SK-N-SH (cell line): ENCODE measurements around the gene FSTL5. TPM values are rescaled to one million over a fixed set of nuclear protein-coding genes. Genes with fewer than 3 reads are reported as not detected.

Experiments used
- CTCF ChIA-PET: fragments of 300-600, 350-600 bp; formaldehyde crosslinking; extraction: SDS; loops from one replicate; lab custom pipeline; 2021; lab: Yijun Ruan, JAX
- POLR2A ChIA-PET: fragments of 350-600 bp; sonication (Branson Sonifier 250); formaldehyde crosslinking; extraction: SDS; loops from one replicate; lab custom pipeline; 2020; ENCODE audit warnings: antibody characterized with exemption, inconsistent platforms; lab: Yijun Ruan, JAX
- DNase-seq: peaks from one replicate; pipeline ENCODE4 v3.0.0; 2012
- H2AFZ ChIP-seq: fragments of 200-600 bp; sonication (generic); 2 replicates; pipeline ENCODE4 v1.8.1; 2016; ENCODE audit warnings: antibody characterized with exemption, mild to moderate bottlenecking, low read depth
- H3F3A ChIP-seq: fragments of 200-600 bp; sonication (generic); replicated peaks from 2 replicates; pipeline ENCODE3; 2016; ENCODE audit warnings: antibody characterized with exemption, mild to moderate bottlenecking; ENCODE audit not compliant: insufficient read depth
- H3K27ac ChIP-seq, 2 experiments: fragments of 200-500 bp in 1 of 2; fragments of 200-600 bp in 1 of 2; sonication (Bioruptor generic) in 1 of 2; sonication (generic), shearing (Covaris generic) in 1 of 2; 2 replicates each; pipeline versions ENCODE4 v1.5.1 to v1.6.1; 2014 to 2016; ENCODE audit warnings: low read depth in 2 of 2, inconsistent platforms in 1 of 2, low read length in 1 of 2, mild to moderate bottlenecking in 1 of 2, mixed read lengths in 1 of 2
- H3K27me3 ChIP-seq: fragments of 200-600 bp; sonication (generic), shearing (Covaris generic); 2 replicates; pipeline ENCODE4 v1.6.1; 2016; ENCODE audit warnings: mixed run types; ENCODE audit not compliant: insufficient read depth
- H3K36me3 ChIP-seq, 2 experiments: fragments of 200-500 bp in 1 of 2; fragments of 200-600 bp in 1 of 2; sonication (Bioruptor generic) in 1 of 2; sonication (generic) in 1 of 2; replicated peaks in 1 of 2; 2 replicates each; pipeline versions ENCODE3 to v1.5.1; 2014 to 2016; ENCODE audit warnings: low read length in 1 of 2, mild to moderate bottlenecking in 1 of 2; ENCODE audit not compliant: insufficient read depth in 2 of 2, control insufficient read depth in 1 of 2
- H3K4me1 ChIP-seq, 2 experiments: fragments of 200-500 bp in 1 of 2; fragments of 200-600 bp in 1 of 2; sonication (Bioruptor generic) in 1 of 2; sonication (generic), shearing (Covaris generic) in 1 of 2; 2 replicates each; pipeline versions ENCODE4 v1.5.1 to v1.6.1; 2014 to 2016; ENCODE audit warnings: low read depth in 1 of 2, low read length in 1 of 2, mixed run types in 1 of 2; ENCODE audit not compliant: insufficient read depth in 2 of 2, control insufficient read depth in 1 of 2
- H3K4me2 ChIP-seq: fragments of 200-600 bp; sonication (generic), shearing (Covaris generic); 2 replicates; pipeline ENCODE4 v1.6.1; 2017; ENCODE audit warnings: mixed run types
- H3K4me3 ChIP-seq, 2 experiments: fragments of 200-500 bp in 1 of 2; fragments of 200-600 bp in 1 of 2; sonication (Bioruptor generic) in 1 of 2; sonication (generic), shearing (Covaris generic) in 1 of 2; 2 replicates each; pipeline versions ENCODE4 v1.5.1 to v1.8.1; 2014 to 2016; ENCODE audit warnings: low read depth in 2 of 2, inconsistent platforms in 1 of 2, low read length in 1 of 2, mild to moderate bottlenecking in 1 of 2, mixed read lengths in 1 of 2, moderate library complexity in 1 of 2
- H3K79me2 ChIP-seq: fragments of 200-600 bp; sonication (generic); 2 replicates; pipeline ENCODE4 v1.8.1; 2017; ENCODE audit warnings: mild to moderate bottlenecking; ENCODE audit not compliant: insufficient read depth
- H3K9ac ChIP-seq: fragments of 200-600 bp; sonication (generic); 2 replicates; pipeline ENCODE4 v1.6.1; 2017; ENCODE audit warnings: mixed run types
- H3K9me2 ChIP-seq: fragments of 200-600 bp; sonication (generic); 2 replicates; pipeline ENCODE4 v1.6.1; 2017; ENCODE audit warnings: mixed run types
- H3K9me3 ChIP-seq: fragments of 200-600 bp; sonication (generic); 2 replicates; pipeline ENCODE4 v1.6.1; 2017; ENCODE audit warnings: mixed run types, mild to moderate bottlenecking, moderate library complexity
- H4K20me1 ChIP-seq: fragments of 200-600 bp; sonication (generic); 2 replicates; pipeline ENCODE4 v1.6.1; 2017; ENCODE audit warnings: mild to moderate bottlenecking, mixed run types; ENCODE audit not compliant: insufficient read depth
- ELF1 ChIP-seq: IDR thresholded peaks from 2 replicates; pipeline ENCODE4 v1.4.0; 2012
- EZH2phosphoT487 ChIP-seq: fragments of 200-600 bp; sonication (generic); IDR thresholded peaks from 2 replicates; pipeline ENCODE4 v1.6.1; 2017; ENCODE audit warnings: low read depth, mixed run types, mild to moderate bottlenecking, antibody characterized with exemption, moderate library complexity, borderline replicate concordance
- FOSL2 ChIP-seq: IDR thresholded peaks from 2 replicates; pipeline ENCODE4 v1.4.0; 2012; ENCODE audit warnings: low read depth, mild to moderate bottlenecking, moderate library complexity, borderline replicate concordance
- GATA2 ChIP-seq: sonication (generic); formaldehyde crosslinking; IDR thresholded peaks from 2 replicates; pipeline ENCODE4 v1.5.0; 2020; ENCODE audit warnings: mild to moderate bottlenecking, missing genetic modification reagents
- IRF3 ChIP-seq: fragments of 150-350 bp; IDR thresholded peaks from 2 replicates; pipeline ENCODE4 v1.6.1; 2016; ENCODE audit warnings: mild to moderate bottlenecking, low read depth, low read length
- JUND ChIP-seq: IDR thresholded peaks from 2 replicates; pipeline ENCODE4 v1.4.0; 2012
- MEF2A ChIP-seq: IDR thresholded peaks from 2 replicates; pipeline ENCODE4 v1.4.0; 2012; ENCODE audit warnings: low read depth, borderline replicate concordance
- MXI1 ChIP-seq: IDR thresholded peaks from 2 replicates; pipeline ENCODE4 v1.6.1; 2012; ENCODE audit warnings: mild to moderate bottlenecking, low read depth, low read length, improper control_type of control experiment
- NFIC ChIP-seq: IDR thresholded peaks from 2 replicates; pipeline ENCODE4 v1.4.0; 2012; ENCODE audit warnings: borderline replicate concordance
- PBX3 ChIP-seq: IDR thresholded peaks from 2 replicates; pipeline ENCODE4; 2012
- RCOR1 ChIP-seq: fragments of 150-350 bp; IDR thresholded peaks from 2 replicates; pipeline ENCODE4 v1.6.1; 2017; ENCODE audit warnings: antibody characterized with exemption, low read length
- REST ChIP-seq: IDR thresholded peaks from 2 replicates; pipeline ENCODE4 v1.6.1; 2012; ENCODE audit warnings: mild to moderate bottlenecking, low read depth, low read length, moderate library complexity
- RXRA ChIP-seq: IDR thresholded peaks from 2 replicates; pipeline ENCODE4 v1.4.0; 2012; ENCODE audit warnings: low read depth, mild to moderate bottlenecking, borderline replicate concordance
- TAF1 ChIP-seq: IDR thresholded peaks from 2 replicates; pipeline ENCODE4 v1.6.1; 2012; ENCODE audit warnings: low read depth, mild to moderate bottlenecking, low read length, moderate library complexity, borderline replicate concordance
- TEAD4 ChIP-seq: IDR thresholded peaks from 2 replicates; pipeline ENCODE4 v1.4.0; 2012; ENCODE audit warnings: mild to moderate bottlenecking, borderline replicate concordance; ENCODE audit not compliant: insufficient read depth
- USF1 ChIP-seq: IDR thresholded peaks from 2 replicates; pipeline ENCODE4 v1.4.0; 2012; ENCODE audit warnings: low read depth, borderline replicate concordance
- YY1 ChIP-seq: IDR thresholded peaks from 2 replicates; pipeline ENCODE4 v1.4.0; 2012; ENCODE audit warnings: low read depth, mild to moderate bottlenecking
- ZBTB33 ChIP-seq: IDR thresholded peaks from 2 replicates; pipeline ENCODE4 v1.4.0; 2012; ENCODE audit warnings: low read depth, borderline replicate concordance
- WGBS: methylation state at CpG from one replicate; pipeline ENCODE4 v1.1.6; 2017; ENCODE audit warnings: low lambda C conversion rate; 5-methylcytosine and 5-hydroxymethylcytosine counted together
- polyA plus RNA-seq, 3 experiments: library from polyadenylated mRNA; depleted of rRNA; stranded (reverse); fragments of >200 nt; gene quantifications; 2 replicates each; pipeline ENCODE4 v1.2.3, GENCODE V29; 2012

Gene FSTL5
- polyA plus RNA-seq, 1 of the 3 experiments (the other 2 are of a cell fraction), result 0.07 TPM

- H3K27ac ChIP-seq, result no peak overlapping the region
- POLR2A ChIA-PET, result no interaction called here
- no peak for TF ChIP-seq FOSL2
- TF ChIP-seq PBX3, result no peak
- no peak for TF ChIP-seq IRF3
- no peak for TF ChIP-seq USF1
- no peak for TF ChIP-seq ELF1
- no peak for TF ChIP-seq YY1
- no peak for TF ChIP-seq RCOR1
- TF ChIP-seq MEF2A, result no peak
- no peak for TF ChIP-seq NFIC
- TF ChIP-seq TAF1, result no peak
- DNase-seq, result no peak
- WGBS, result 86% methylated on average over 6 of the region's 6 CpGs
- no peak overlapping the region for H3K9ac ChIP-seq
- CTCF ChIA-PET, result no interaction called here
- H3K4me2 ChIP-seq, result no peak overlapping the region
- no peaks in the 10 kb centered on the region for H3K9me2 ChIP-seq
- no peaks in the 10 kb centered on the region for H3K4me1 ChIP-seq
- H3K36me3 ChIP-seq, result no peaks in the 10 kb centered on the region
- no peaks in the 10 kb centered on the region for H3K79me2 ChIP-seq
- H3K27me3 ChIP-seq, result no peaks in the 10 kb centered on the region
- H2AFZ ChIP-seq, result no peak overlapping the region
- no peaks in the 10 kb centered on the region for H3F3A ChIP-seq
- H3K4me3 ChIP-seq, result no peak overlapping the region
- no peaks in the 10 kb centered on the region for H4K20me1 ChIP-seq
- no peaks in the 10 kb centered on the region for H3K9me3 ChIP-seq
Measured at GRCh38 chr4:161894493-161895167, 269.2 kb downstream of the FSTL5 start.

GRCh38 chr4:161894014-161894413 lies 269.8 kb downstream of the FSTL5 start:
- no peaks in the 10 kb centered on the region for H4K20me1 ChIP-seq
- H3K9me3 ChIP-seq, result no peaks in the 10 kb centered on the region
- H3F3A ChIP-seq, result no peaks in the 10 kb centered on the region
- H3K4me3 ChIP-seq, result no peak overlapping the region
- TF ChIP-seq EZH2phosphoT487, result no peak
- no peak for TF ChIP-seq JUND
- TF ChIP-seq YY1, result no peak
- TF ChIP-seq MXI1, result no peak
- TF ChIP-seq ZBTB33, result no peak
- no peak for TF ChIP-seq NFIC
- no peak for TF ChIP-seq GATA2
- no peak for TF ChIP-seq TEAD4
- no peak for TF ChIP-seq RXRA
- no peak for TF ChIP-seq REST
- TF ChIP-seq FOSL2, result no peak
- no peaks in the 10 kb centered on the region for H3K79me2 ChIP-seq
- DNase-seq, result no peak
- 79% methylated on average over 1 of the region's 1 CpG for WGBS
- H3K9me2 ChIP-seq, result no peaks in the 10 kb centered on the region
- H3K4me1 ChIP-seq, result no peaks in the 10 kb centered on the region
- no peak overlapping the region for H3K9ac ChIP-seq
- H3K36me3 ChIP-seq, result no peaks in the 10 kb centered on the region
- no peak overlapping the region for H3K4me2 ChIP-seq
- no peak overlapping the region for H3K27ac ChIP-seq
- ChIA-PET CTCF (no interaction called here), POLR2A (no interaction called here)
- H3K27me3 ChIP-seq, result no peaks in the 10 kb centered on the region
- H2AFZ ChIP-seq, result no peak overlapping the region
